Skeletal muscle tissue (tissue), 4 donors: Measurements from ENCODE around the gene INTS3. TPM values are rescaled to one million over a fixed set of nuclear protein-coding genes. Genes with fewer than 3 reads are reported as not detected.
A peak's percentile ranks its signal among the peaks of the same experiment; 100 is the strongest.
"Not testable (repeated sequence)": the region's sequence is repeated elsewhere in the genome, so short reads cannot be mapped to it uniquely, and the experiment has no call there.

Source experiments
- H3K27ac ChIP-seq: one replicate; pipeline ENCODE4 v1.7.0; 2013; ENCODE audit warnings: mild to moderate bottlenecking, low read depth, low read length, inconsistent platforms
- H3K27me3 ChIP-seq, 3 donors: one replicate each; pipeline ENCODE4 v1.7.0; 2013; ENCODE audit warnings: low read length in 3 of 3; ENCODE audit not compliant: control insufficient read depth in 3 of 3, insufficient read depth in 3 of 3
- H3K36me3 ChIP-seq, 3 donors: one replicate each; pipeline ENCODE4 v1.7.0; 2013; ENCODE audit warnings: low read length in 3 of 3; ENCODE audit not compliant: control insufficient read depth in 3 of 3, insufficient read depth in 3 of 3
- H3K4me1 ChIP-seq, 3 donors: one replicate each; pipeline ENCODE4 v1.7.0; 2013; ENCODE audit warnings: low read length in 3 of 3, mild to moderate bottlenecking in 3 of 3; ENCODE audit not compliant: control insufficient read depth in 3 of 3, insufficient read depth in 3 of 3
- H3K4me3 ChIP-seq, 3 donors: one replicate each; pipeline ENCODE4 v1.7.0; 2013; ENCODE audit warnings: low read length in 3 of 3
- H3K9ac ChIP-seq, 3 donors: one replicate each; pipeline ENCODE4 v1.7.0; 2013; ENCODE audit warnings: low read length in 3 of 3, mild to moderate bottlenecking in 3 of 3, moderate library complexity in 2 of 3, low read depth in 1 of 3
- H3K9me3 ChIP-seq, 3 donors: one replicate each; pipeline ENCODE4 v1.7.0; 2013; ENCODE audit warnings: low read length in 3 of 3; ENCODE audit not compliant: control insufficient read depth in 3 of 3
- total RNA-seq: library from RNA; depleted of rRNA; stranded (reverse); fragments of >200 nt; gene quantifications from one replicate; pipeline ENCODE4 v1.2.3, GENCODE V29; 2014
- donor health status: Osteomylitis.

Gene INTS3
- total RNA-seq, 1 donor from 2014 or later: 24.0 TPM

DNA sequence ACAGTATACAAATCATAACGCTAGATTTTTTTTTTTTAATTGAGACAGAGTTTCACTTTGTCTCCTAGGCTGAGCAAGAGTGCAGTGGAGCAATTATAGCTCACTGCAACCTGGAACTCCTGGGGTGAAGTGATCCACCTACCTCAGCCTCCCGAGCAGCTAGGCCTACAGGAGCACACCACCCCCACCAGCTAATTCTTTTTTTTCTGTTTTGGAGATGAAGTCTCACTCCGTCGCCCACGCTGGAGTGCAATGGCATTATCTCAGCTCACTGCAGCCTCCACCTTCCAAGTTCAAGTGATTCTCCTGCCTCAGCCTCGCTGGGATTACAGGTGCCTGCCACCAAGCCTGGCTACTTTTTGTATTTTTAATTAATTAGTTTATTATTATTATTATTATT lies 28.1 kb upstream of the INTS3 start:
- Histone ChIP-seq H3K9me3 (no peaks in the 10 kb centered on the region), H3K4me1 (peaks cover 6 to 11% (median 6%) of the 10 kb centered on the region in 3 donors), H3K4me3 (no peak overlapping the region), H3K36me3 (no peaks in the 10 kb centered on the region), H3K27ac (no peak overlapping the region), H3K27me3 (no peaks in the 10 kb centered on the region), H3K9ac (no peak overlapping the region)

- no peaks in the 10 kb centered on the region for H3K9me3 ChIP-seq
Measured at GRCh38 chr1:153705484-153705883, 22.4 kb upstream of the INTS3 start.

GRCh38 chr1:153711026-153711425 lies 16.8 kb upstream of the INTS3 start:
- Histone ChIP-seq H3K27me3 (no peaks in the 10 kb centered on the region), H3K9me3 (no peaks in the 10 kb centered on the region), H3K36me3 (no peaks in the 10 kb centered on the region), H3K9ac (no peak overlapping the region), H3K4me3 (no peak overlapping the region), H3K4me1 (no peaks in the 10 kb centered on the region), H3K27ac (no peak overlapping the region)

More at GRCh38 chr1:153705484-153705883, 22.4 kb upstream of the INTS3 start:
- Histone ChIP-seq H3K4me3 (no peak overlapping the region), H3K4me1 (no peaks in the 10 kb centered on the region), H3K36me3 (no peaks in the 10 kb centered on the region), H3K27me3 (no peaks in the 10 kb centered on the region), H3K27ac (no peak overlapping the region), H3K9ac (no peak overlapping the region)

DNA sequence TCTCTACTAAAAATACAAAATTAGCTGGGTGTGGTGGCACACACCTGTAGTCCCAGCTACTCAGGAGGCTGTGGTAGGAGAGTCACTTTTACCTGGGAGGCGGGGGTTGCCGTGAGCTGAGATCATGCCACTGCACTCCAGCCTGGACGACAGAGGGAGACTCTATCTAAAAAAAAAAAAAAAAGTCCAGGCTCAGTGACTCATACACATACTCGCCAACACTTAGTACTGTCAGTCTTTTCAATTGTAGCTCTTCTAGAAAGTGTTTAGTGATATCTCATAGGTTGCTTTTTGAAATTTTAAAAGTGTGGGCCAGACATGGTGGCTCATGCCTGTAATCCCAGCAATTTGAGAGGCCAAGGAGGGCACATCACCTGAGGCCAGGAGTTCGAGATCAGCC lies 11.6 kb upstream of the INTS3 start:
- H3K27me3 ChIP-seq, H3K27ac ChIP-seq, H3K9me3 ChIP-seq, H3K36me3 ChIP-seq, H3K4me3 ChIP-seq, H3K4me1 ChIP-seq, H3K9ac ChIP-seq: not testable (repeated sequence)

DNA sequence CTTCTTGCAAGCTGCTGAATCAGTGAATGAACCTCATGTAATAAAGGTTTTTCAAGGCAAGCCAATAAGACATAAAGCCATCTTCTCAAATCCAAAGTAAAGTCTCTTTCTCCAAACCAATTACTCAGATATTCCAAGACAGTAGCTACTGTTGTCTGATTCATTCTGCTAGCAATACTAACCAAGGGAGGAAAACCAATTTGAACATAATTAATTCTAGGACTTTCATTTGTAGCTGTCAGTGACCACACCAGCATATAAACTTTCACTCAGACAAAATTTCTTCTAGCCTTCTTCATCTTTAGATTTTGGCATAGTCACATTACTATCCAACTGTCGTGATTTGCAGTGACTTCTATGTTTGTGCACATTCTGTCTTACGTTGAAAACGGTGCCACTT lies 10.5 kb upstream of the INTS3 start:
- no peak overlapping the region for H3K4me3 ChIP-seq
- no peak overlapping the region for H3K27ac ChIP-seq
- no peaks in the 10 kb centered on the region for H3K4me1 ChIP-seq
- H3K9me3 ChIP-seq: no peaks in the 10 kb centered on the region
- no peaks in the 10 kb centered on the region for H3K27me3 ChIP-seq
- H3K9ac ChIP-seq: no peak overlapping the region
- no peaks in the 10 kb centered on the region for H3K36me3 ChIP-seq

GRCh38 chr1:153723687-153724086 lies 4.2 kb upstream of the INTS3 start:
- no peak overlapping the region for H3K9ac ChIP-seq
- H3K27me3 ChIP-seq: no peaks in the 10 kb centered on the region
- H3K4me3 ChIP-seq: no peak overlapping the region
- H3K36me3 ChIP-seq: no peaks in the 10 kb centered on the region
- no peaks in the 10 kb centered on the region for H3K9me3 ChIP-seq
- no peak overlapping the region for H3K27ac ChIP-seq
- peaks cover 3 to 11% (median 3%) of the 10 kb centered on the region in 3 donors for H3K4me1 ChIP-seq

GRCh38 chr1:153724634-153725033 lies 3.2 kb upstream of the INTS3 start:
- not testable (repeated sequence) for H3K27me3 ChIP-seq, H3K36me3 ChIP-seq, H3K9me3 ChIP-seq, H3K9ac ChIP-seq, H3K4me3 ChIP-seq, H3K27ac ChIP-seq
- H3K4me1 ChIP-seq: peaks cover 10 to 20% (median 12%) of the 10 kb centered on the region in 3 donors

- H3K9me3 ChIP-seq: no peaks in the 10 kb centered on the region
- peak overlapping the region; percentile 99 for H3K27ac ChIP-seq
- peak overlapping the region; percentile 89 to 97 (median 94) for H3K4me3 ChIP-seq
- H3K4me1 ChIP-seq: peaks cover 10 to 32% (median 21%) of the 10 kb centered on the region in 3 donors
- H3K36me3 ChIP-seq: no peaks in the 10 kb centered on the region
- peak overlapping the region; percentile 100 for H3K9ac ChIP-seq
- no peaks in the 10 kb centered on the region for H3K27me3 ChIP-seq
Measured at GRCh38 chr1:153728305-153729066, 636 bp downstream of the INTS3 start.

GRCh38 chr1:153730468-153730988 lies 2.7 kb downstream of the INTS3 start:
- Histone ChIP-seq H3K9ac (no peak overlapping the region), H3K4me1 (peaks cover 12 to 32% (median 21%) of the 10 kb centered on the region in 3 donors), H3K9me3 (no peaks in the 10 kb centered on the region), H3K4me3 (no peak overlapping the region), H3K27ac (peak overlapping the region; percentile 30), H3K27me3 (no peaks in the 10 kb centered on the region), H3K36me3 (peaks cover 0 to 9% (median 0%) of the 10 kb centered on the region in 3 donors)

GRCh38 chr1:153733970-153734369 lies 6.1 kb downstream of the INTS3 start:
- Histone ChIP-seq H3K4me1 (peaks cover 6 to 19% (median 15%) of the 10 kb centered on the region in 3 donors), H3K9ac (peak overlapping the region in 1 of 3 donors; percentile 47), H3K27me3 (no peaks in the 10 kb centered on the region), H3K4me3 (no peak overlapping the region), H3K9me3 (no peaks in the 10 kb centered on the region), H3K27ac (no peak overlapping the region), H3K36me3 (peaks cover 0 to 10% (median 0%) of the 10 kb centered on the region in 3 donors)
